ENCODE measurements around the gene SORCS3. TPM values are rescaled to one million over a fixed set of nuclear protein-coding genes. Genes with fewer than 3 reads are reported as not detected.

Gene SORCS3
- total RNA-seq, 1 experiment from 2014 or later, result 0.04 TPM

DNA sequence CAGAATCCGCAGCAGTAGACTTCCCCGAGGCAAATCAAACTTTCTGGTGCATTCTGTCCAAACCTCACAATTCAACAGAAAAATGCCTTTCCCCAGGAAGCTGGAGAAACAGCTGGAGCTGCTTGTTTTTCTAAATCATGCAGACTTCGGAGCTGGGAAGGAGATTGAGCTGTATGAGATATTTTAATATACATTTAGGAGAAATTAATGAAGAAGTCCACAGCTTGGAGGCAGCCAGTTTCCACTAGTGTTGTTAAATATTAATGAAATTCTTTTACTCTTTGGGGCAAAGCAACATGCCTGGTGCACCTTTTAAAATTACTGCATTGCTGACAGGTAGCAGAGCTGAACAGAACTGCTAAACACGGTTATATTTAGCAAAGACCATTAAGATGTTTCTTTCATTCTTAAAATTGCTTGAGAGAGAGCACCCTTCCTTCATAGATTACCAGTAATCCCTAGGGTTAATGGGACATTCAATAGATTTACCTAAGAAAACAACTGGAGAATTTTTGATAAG, 566.4 kb downstream of the SORCS3 start:
- no peak overlapping the region for H3T11ph ChIP-seq (ENCODE audit: low read length)
- no peak overlapping the region for H3K27ac ChIP-seq (ENCODE audit: insufficient read length, low read depth, low read length)
- H3K79me2 ChIP-seq (ENCODE audit: insufficient read depth, low read length), result no peaks in the 10 kb centered on the region
- H3K9me3 ChIP-seq (ENCODE audit: control insufficient read depth, low read depth, low read length), result no peaks in the 10 kb centered on the region
- no peak overlapping the region for H2BK20ac ChIP-seq (ENCODE audit: low read depth, low read length, poor library complexity, severe bottlenecking)
- no peak overlapping the region for H3K14ac ChIP-seq (ENCODE audit: insufficient read depth, low read length)
- H3K4me3 Mint-ChIP-seq, result no peak overlapping the region
- H3K27ac Mint-ChIP-seq, result no peak overlapping the region
- H2BK120ac ChIP-seq (ENCODE audit: low read depth, low read length, poor library complexity, severe bottlenecking), result no peak overlapping the region
- H3K23ac ChIP-seq (ENCODE audit: insufficient read length, low read depth, low read length), result no peak overlapping the region
- TF ChIP-seq CTCF (conservative IDR thresholded peaks at IDR 0.05), result no peak
- DNase-seq, result no peak
- no peak overlapping the region for H3K9ac ChIP-seq (ENCODE audit: extremely low read depth, insufficient read length, low read length)
- H2BK15ac ChIP-seq (ENCODE audit: low read depth, low read length), result no peak overlapping the region
- no peak overlapping the region for H2BK5ac ChIP-seq (ENCODE audit: insufficient read length, low read length)
- no peaks in the 10 kb centered on the region for H3K4me1 Mint-ChIP-seq
- no peak overlapping the region for H4K5ac ChIP-seq (ENCODE audit: insufficient read length, low read depth, low read length)
- no peaks in the 10 kb centered on the region for H3K9me3 Mint-ChIP-seq
- H4K91ac ChIP-seq (ENCODE audit: insufficient read length, low read depth, low read length), result no peak overlapping the region
- no peak overlapping the region for H3K4ac ChIP-seq (ENCODE audit: low read depth, low read length)
- no peaks in the 10 kb centered on the region for H3K27me3 Mint-ChIP-seq (ENCODE audit: low read depth)
- no peak overlapping the region for H3K4me2 ChIP-seq (ENCODE audit: insufficient read depth, insufficient read length, low read length)
- no peaks in the 10 kb centered on the region for H4K20me1 ChIP-seq (ENCODE audit: control insufficient read depth, insufficient read depth, insufficient read length)
- H3K4me1 ChIP-seq (ENCODE audit: insufficient read depth, low read length), result peaks cover 2% of the 10 kb centered on the region; the same call in 1 of the 2 replicates
- no peaks in the 10 kb centered on the region for H3K36me3 Mint-ChIP-seq (ENCODE audit: insufficient read depth in 1 of 3, low read depth in 3 of 3)
- no peak overlapping the region for H2AFZ ChIP-seq (ENCODE audit: low read length)
- H3K56ac ChIP-seq (ENCODE audit: insufficient read length, low read depth, low read length), result no peak overlapping the region
- H4K8ac ChIP-seq (replicated peaks; ENCODE audit: insufficient read length, low read depth, low read length), result no peak overlapping the region
- no peak overlapping the region for H3K18ac ChIP-seq (ENCODE audit: insufficient read length, low read depth, low read length)
- no peak overlapping the region for H2AK5ac ChIP-seq (ENCODE audit: insufficient read length, low read length)
- no CpG with 5 or more reads among the region's 4 CpGs for WGBS (ENCODE audit: extremely low coverage, insufficient read length, low lambda C conversion rate)
- H3K23me2 ChIP-seq (ENCODE audit: insufficient read length, low read depth, low read length, poor library complexity, severe bottlenecking), result no peaks in the 10 kb centered on the region
- no peaks in the 10 kb centered on the region for H3K27me3 ChIP-seq (ENCODE audit: insufficient read depth, low read length)
- no peak overlapping the region for H2BK12ac ChIP-seq (ENCODE audit: insufficient read length, low read depth, low read length)
- no peaks in the 10 kb centered on the region for H3K79me1 ChIP-seq (ENCODE audit: insufficient read depth, low read depth, low read length, poor library complexity, severe bottlenecking)

All from H9 (cell line).